A549 treated with GW870086 at 1 μM for 4 hours (cell line): ENCODE results near the gene TAF5. TPM values are rescaled to one million over a fixed set of nuclear protein-coding genes. Genes with fewer than 3 reads are reported as not detected.

ENCODE experiments used
- total RNA-seq: library from RNA; stranded (reverse); fragments of 200-300 nt; extraction: Qiagen RNA extraction; gene quantifications from 5 replicates; pipeline ENCODE4 v1.2.3, GENCODE V29; 2022; ENCODE audit warnings: low read depth

Gene TAF5
- total RNA-seq: 2.4 to 3.6 TPM (median 3.2 TPM) in 5 replicates

GRCh38 chr10:103367782-103368518, at the start of gene TAF5:
TSS of gene TAF5 (plus strand) at chr10:103367976. CDS start at chr10:103367990, 14 bp downstream.

GRCh38 chr10:103350517-103351260, 17.1 kb upstream of the TAF5 start, which contains the start of gene PCGF6:
TSS of gene PCGF6 (minus strand) at chr10:103351140. CDS start at chr10:103351066, 74 bp downstream.

GRCh38 chr10:103396067-103396788, 28.5 kb downstream of the TAF5 start, which contains the start of the genes ATP5MK and PDCD11:
TSS of gene ATP5MK (minus strand) at chr10:103396475. CDS start at chr10:103392457, 4,018 bp downstream.
TSS of gene PDCD11 (plus strand) at chr10:103396626. CDS start at chr10:103398427, 1,801 bp downstream.

Other genes with a start within 250 kb of the TAF5 start
- gene NT5C2, start 174.7 kb upstream of the TAF5 start, total RNA-seq: 73.0 to 85.5 TPM (median 82.2 TPM) in 5 replicates
- 0.07 to 0.09 TPM in 2 of 5 replicates, not detected in the others for gene RPEL1, start 122.1 kb upstream of the TAF5 start, total RNA-seq
- 20.9 to 29.2 TPM (median 23.3 TPM) in 5 replicates for gene INA, start 90.8 kb upstream of the TAF5 start, total RNA-seq
- 9.0 to 12.7 TPM (median 12.3 TPM) in 5 replicates for gene PCGF6, start 16.8 kb upstream of the TAF5 start, total RNA-seq
- 505 to 614 TPM (median 526 TPM) in 5 replicates for gene ATP5MK, start 28.5 kb downstream of the TAF5 start, total RNA-seq
- gene PDCD11, start 28.6 kb downstream of the TAF5 start, total RNA-seq: 34.0 to 41.2 TPM (median 40.6 TPM) in 5 replicates
- gene CALHM2, start 84.4 kb downstream of the TAF5 start, total RNA-seq: 4.2 to 6.0 TPM (median 5.7 TPM) in 5 replicates
- not detected in 5 replicates for gene CALHM1, start 90.9 kb downstream of the TAF5 start, total RNA-seq
- gene CALHM3, start 111.3 kb downstream of the TAF5 start, total RNA-seq: 0.10 to 0.35 TPM (median 0.22 TPM) in 4 of 5 replicates, not detected in the other
- gene NEURL1, start 125.7 kb downstream of the TAF5 start, total RNA-seq: 0.19 to 0.69 TPM (median 0.38 TPM) in 5 replicates